HepG2 (cell line): ENCODE measurements around the gene AQP5. TPM values are rescaled to one million over a fixed set of nuclear protein-coding genes. Genes with fewer than 3 reads are reported as not detected.

Experiments used
- ATAC-seq: fragments of 200-7000 bp; cut with Tn5 transposase; 3 replicates; pipeline ENCODE4 v1.9.1; 2020; ENCODE audit warnings: mild to moderate bottlenecking, moderate library complexity
- BruUV-seq: library from RNA; stranded (reverse); fragments of 400-500 nt; replicated peaks from 2 replicates; lab custom pipeline; 2021; lab: Mats Ljungman, UMichigan
- CTCF ChIA-PET: fragments of 300-600 bp; formaldehyde crosslinking; extraction: SDS; loops from one replicate; lab custom pipeline; 2021; ENCODE audit warnings: low total read pairs, inconsistent platforms, low intra/inter-chr PET ratio; lab: Yijun Ruan, JAX
- POLR2A ChIA-PET: fragments of 350-600 bp; sonication (Branson Sonifier 250); formaldehyde crosslinking; loops from one replicate; lab custom pipeline; 2020; ENCODE audit warnings: antibody characterized with exemption, inconsistent platforms; lab: Yijun Ruan, JAX
- DNase-seq: peaks from one replicate; pipeline ENCODE4 v3.0.0-alpha.2; 2015; ENCODE audit warnings: low spot score
- FAIRE-seq: peaks from 3 replicates; lab custom pipeline; 2011; peaks lifted over from hg19 to GRCh38; lab: Jason Lieb, UNC
- H2AFZ ChIP-seq: one replicate; pipeline ENCODE4 v1.6.1; 2011; ENCODE audit warnings: low read length, inconsistent platforms
- H3K27ac ChIP-seq: fragments of 300-600 bp; 3 replicates; pipeline ENCODE4 v1.8.0; 2011; ENCODE audit warnings: mixed run types, mild to moderate bottlenecking, mixed read lengths, low read length, inconsistent platforms; ENCODE audit not compliant: insufficient read depth; ENCODE audit errors: extremely low read length
- H3K27me3 ChIP-seq, 2 experiments: fragments of 200-600 bp in 1 of 2; 2 replicates in 1 of 2; 3 replicates in 1 of 2; pipeline versions ENCODE4 v1.6.0 to v1.8.0; 2011; ENCODE audit warnings: low read length in 2 of 2, mild to moderate bottlenecking in 2 of 2, moderate library complexity in 2 of 2, inconsistent platforms in 1 of 2; ENCODE audit not compliant: insufficient read depth in 2 of 2, control insufficient read depth in 1 of 2
- H3K36me3 ChIP-seq, 2 experiments: fragments of 200-600 bp in 1 of 2; replicated peaks in 1 of 2; 2 replicates in 1 of 2; 3 replicates in 1 of 2; pipeline versions ENCODE4 v1.5.1 to v1.8.0; 2011; ENCODE audit warnings: low read length in 2 of 2, inconsistent platforms in 1 of 2; ENCODE audit not compliant: insufficient read depth in 2 of 2, control insufficient read depth in 1 of 2
- H3K4me1 ChIP-seq: 2 replicates; pipeline ENCODE4 v1.5.1; 2012; ENCODE audit warnings: low read length, inconsistent platforms; ENCODE audit not compliant: insufficient read depth
- H3K4me2 ChIP-seq: 2 replicates; pipeline ENCODE4 v1.6.0; 2011; ENCODE audit warnings: low read depth, low read length, inconsistent platforms
- H3K4me3 ChIP-seq, 3 experiments: fragments of 200-600 bp in 1 of 3; sonication (generic), shearing (Covaris generic) in 1 of 3; replicated peaks in 1 of 3; 2 replicates each; pipeline ENCODE4 v1.5.1; 2011 to 2016; ENCODE audit warnings: low read length in 3 of 3, inconsistent platforms in 2 of 3, low read depth in 2 of 3, mild to moderate bottlenecking in 2 of 3, control low read depth in 1 of 3, mixed read lengths in 1 of 3; ENCODE audit not compliant: insufficient read depth in 1 of 3
- H3K79me2 ChIP-seq: one replicate; pipeline ENCODE4 v1.6.1; 2011; ENCODE audit warnings: low read length, inconsistent platforms; ENCODE audit not compliant: insufficient read depth
- H3K9ac ChIP-seq: 2 replicates; pipeline ENCODE4 v1.6.0; 2011; ENCODE audit warnings: mild to moderate bottlenecking, low read depth, low read length, inconsistent platforms; ENCODE audit not compliant: insufficient read depth
- H3K9me3 ChIP-seq: 2 replicates; pipeline ENCODE4 v1.5.1; 2012; ENCODE audit warnings: mild to moderate bottlenecking, low read length
- H4K20me1 ChIP-seq: 2 replicates; pipeline ENCODE4 v1.6.0; 2011; ENCODE audit warnings: inconsistent platforms, mild to moderate bottlenecking, low read length, moderate library complexity; ENCODE audit not compliant: insufficient read depth
- CBFB ChIP-seq: sonication (generic); formaldehyde crosslinking; IDR thresholded peaks from 2 replicates; pipeline ENCODE4 v1.4.0; 2020; ENCODE audit warnings: missing genetic modification reagents
- CBX1 ChIP-seq: IDR thresholded peaks from one replicate; pipeline ENCODE4 v1.6.1; 2016; ENCODE audit warnings: antibody characterized with exemption, low read depth
- EED ChIP-seq: sonication (generic); formaldehyde crosslinking; IDR thresholded peaks from 2 replicates; pipeline ENCODE4 v1.5.0; 2020; ENCODE audit warnings: mild to moderate bottlenecking, missing genetic modification reagents
- ELF1 ChIP-seq: sonication (generic); formaldehyde crosslinking; IDR thresholded peaks from 2 replicates; pipeline ENCODE4 v1.4.0; 2020; ENCODE audit warnings: missing genetic modification reagents
- GTF3A ChIP-seq: sonication (generic); formaldehyde crosslinking; conservative IDR thresholded peaks from 2 replicates; pipeline ENCODE4 v1.4.0; 2020; ENCODE audit warnings: mild to moderate bottlenecking, missing genetic modification reagents
- REL ChIP-seq: sonication (generic); formaldehyde crosslinking; conservative IDR thresholded peaks from 2 replicates; pipeline ENCODE4 v1.8.0; 2022; ENCODE audit warnings: mild to moderate bottlenecking, missing genetic modification reagents, moderate library complexity
- RNF2 ChIP-seq: fragments of 450-650 bp; conservative IDR thresholded peaks from 2 replicates; pipeline ENCODE4 v1.6.1; 2016; ENCODE audit warnings: low read depth
- STAG1 ChIP-seq: sonication (generic); formaldehyde crosslinking; IDR thresholded peaks from 2 replicates; pipeline ENCODE4 v1.4.0; 2020; ENCODE audit warnings: missing genetic modification reagents
- TARDBP ChIP-seq: sonication (generic); formaldehyde crosslinking; IDR thresholded peaks from 2 replicates; pipeline ENCODE4 v1.8.0; 2022; ENCODE audit warnings: mild to moderate bottlenecking, missing genetic modification reagents
- XRCC5 ChIP-seq: fragments of 200-400 bp; formaldehyde crosslinking; optimal IDR thresholded peaks from 2 replicates; pipeline ENCODE3; 2017; ENCODE audit warnings: mild to moderate bottlenecking, low read length
- ZFP1 ChIP-seq: IDR thresholded peaks from 2 replicates; pipeline ENCODE4 v1.6.1; 2016
- ZNF558 ChIP-seq: sonication (generic); formaldehyde crosslinking; IDR thresholded peaks from 2 replicates; pipeline ENCODE4 v1.9.0; 2022; ENCODE audit warnings: mild to moderate bottlenecking, missing genetic modification reagents, borderline replicate concordance
- ZNF589 ChIP-seq: sonication (generic); formaldehyde crosslinking; conservative IDR thresholded peaks from 2 replicates; pipeline ENCODE4 v1.8.0; 2022; ENCODE audit warnings: mild to moderate bottlenecking, moderate library complexity, missing genetic modification reagents
- ZNF598 ChIP-seq: sonication (generic); formaldehyde crosslinking; IDR thresholded peaks from 2 replicates; pipeline ENCODE4 v1.5.1; 2020; ENCODE audit warnings: mild to moderate bottlenecking, missing genetic modification reagents, borderline replicate concordance
- ZNF678 ChIP-seq: sonication (generic); formaldehyde crosslinking; IDR thresholded peaks from 2 replicates; pipeline ENCODE4 v1.4.0; 2020; ENCODE audit warnings: mild to moderate bottlenecking, missing genetic modification reagents
- ZNF709 ChIP-seq: sonication (generic); formaldehyde crosslinking; IDR thresholded peaks from 2 replicates; pipeline ENCODE4 v1.5.0; 2020; ENCODE audit warnings: mild to moderate bottlenecking, missing genetic modification reagents
- ZNF747 ChIP-seq: sonication (generic); formaldehyde crosslinking; IDR thresholded peaks from 2 replicates; pipeline ENCODE4 v1.8.1; 2023; ENCODE audit warnings: missing genetic modification reagents, mild to moderate bottlenecking, borderline replicate concordance
- ZNF83 ChIP-seq: sonication (generic); formaldehyde crosslinking; IDR thresholded peaks from 2 replicates; pipeline ENCODE4 v1.4.0; 2020; ENCODE audit warnings: missing genetic modification reagents, mild to moderate bottlenecking, borderline replicate concordance
- ZSCAN22 ChIP-seq: sonication (generic); formaldehyde crosslinking; IDR thresholded peaks from 2 replicates; pipeline ENCODE4 v1.4.0; 2020; ENCODE audit warnings: mild to moderate bottlenecking, missing genetic modification reagents
- WGBS: methylation state at CpG from one replicate; pipeline ENCODE4 v1.1.6; 2017; ENCODE audit warnings: low lambda C conversion rate; 5-methylcytosine and 5-hydroxymethylcytosine counted together
- in situ Hi-C: cut with HindIII; loops from 2 replicates; pipeline ENCODE4 v1.10.0; 2017; ENCODE audit warnings: low pct_unique_long_range_greater_than_20kb; ENCODE audit not compliant: extremely low pct_ligation_motif_present
- intact Hi-C: fragments of 100-400 bp; cut with micrococcal nuclease; formaldehyde crosslinking; loops from one replicate; pipeline ENCODE4 v1.10.0; 2022; ENCODE audit not compliant: unreplicated experiment
- polyA plus RNA-seq, 8 experiments: library from polyadenylated mRNA; depleted of rRNA in 3 of 8; stranded (reverse) in 7 of 8; unstranded in 1 of 8; fragments of >200 nt; fragmentation: Illumina TruSeq in 4 of 8; extraction: Trizol in 4 of 8; gene quantifications; 2 replicates each; pipeline versions ENCODE4 v1.2.1 to v1.2.3, GENCODE V29; 2011 to 2016; ENCODE audit warnings: low read depth in 4 of 8, missing spikeins in 1 of 8, mixed read lengths in 1 of 8; ENCODE audit not compliant: insufficient read depth in 1 of 8
- total RNA-seq, 5 experiments: library from RNA; depleted of rRNA; stranded (reverse); fragments of >200 nt; fragmentation: Illumina TruSeq; extraction: Trizol; gene quantifications; 2 replicates each; pipeline ENCODE4 v1.2.3, GENCODE V29; 2016; ENCODE audit warnings: low read depth in 1 of 5
- TF ChIP-seq, protein P1 (sequence below): IDR thresholded peaks from 2 replicates; pipeline ENCODE4 v1.6.1; 2016; ENCODE audit warnings: low read depth, control low read depth
- TF ChIP-seq, protein P2 (sequence below): sonication (generic); formaldehyde crosslinking; IDR thresholded peaks from 2 replicates; pipeline ENCODE4 v1.4.0; 2020; ENCODE audit warnings: missing genetic modification reagents, borderline replicate concordance
- TF ChIP-seq, protein P3 (sequence below): fragments of 450-650 bp; IDR thresholded peaks from 2 replicates; pipeline ENCODE4 v1.6.1; 2016

Gene AQP5
- total and polyA plus RNA-seq, 2 of the 13 experiments (the other 11 are each of a cell fraction or from before 2014, with no cell fraction given): not detected

DNA sequence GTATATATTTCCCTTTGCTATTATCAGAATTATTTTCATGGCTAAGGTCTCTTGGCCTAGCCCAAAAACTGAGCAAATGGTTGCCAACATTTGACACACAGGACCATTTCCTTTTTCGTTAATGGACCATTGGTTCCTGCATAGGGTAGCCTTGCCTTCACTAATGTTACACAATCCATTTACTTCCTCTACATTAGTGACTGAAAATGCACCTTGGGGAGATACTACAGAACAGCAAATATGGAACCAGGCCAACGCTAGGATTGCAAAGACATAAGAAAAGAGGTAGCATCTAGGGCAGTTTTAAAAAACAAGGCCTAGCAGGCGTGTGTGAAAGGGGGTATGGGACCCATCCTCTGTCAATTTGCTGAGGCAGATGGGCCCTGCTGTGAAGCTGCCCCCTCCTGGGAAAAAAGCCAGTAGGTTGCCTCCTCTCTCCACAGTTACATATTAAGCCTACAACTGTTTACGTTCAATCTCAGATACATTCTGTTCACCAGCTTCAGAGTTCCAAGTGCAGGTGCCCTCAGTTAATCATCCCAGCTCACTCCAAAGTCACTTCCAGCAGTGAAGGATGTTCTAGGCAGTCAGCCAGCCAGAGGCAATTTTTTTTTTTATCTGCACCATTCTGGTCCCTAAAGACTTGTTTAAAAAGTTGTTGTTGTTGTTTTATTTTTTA is 26.1 kb downstream of the AQP5 start:
- peaks cover 13 to 20% of the 10 kb centered on the region in 2 experiments for H3K36me3 ChIP-seq
- H2AFZ ChIP-seq: no peak overlapping the region
- no peak overlapping the region for H3K4me2 ChIP-seq
- no peaks in the 10 kb centered on the region for H3K9me3 ChIP-seq
- no peaks in the 10 kb centered on the region for H3K27me3 ChIP-seq
- H3K9ac ChIP-seq: no peak overlapping the region
- intact Hi-C loops: no loop called here
- H4K20me1 ChIP-seq: no peaks in the 10 kb centered on the region
- H3K4me1 ChIP-seq: peaks cover 33% of the 10 kb centered on the region
- peak; percentile 53 for DNase-seq
- POLR2A ChIA-PET: no interaction called here
- FAIRE-seq: peak; percentile 81
- H3K79me2 ChIP-seq: no peaks in the 10 kb centered on the region
- H3K27ac ChIP-seq: no peak overlapping the region
- no TSS peak for BruUV-seq
- CTCF ChIA-PET: no interaction called here
- in situ Hi-C loops: no loop called here
- H3K4me3 ChIP-seq: no peak overlapping the region
- peak; percentile 95 for ATAC-seq
- WGBS: 48% methylated on average over 4 of the region's 4 CpGs
- TF ChIP-seq ZSCAN22 (CRISPR knock-in tag) (no peak), ELF1 (CRISPR knock-in tag) (no peak), CBFB (CRISPR knock-in tag) (no peak), ZNF678 (CRISPR knock-in tag) (no peak), ZNF558 (CRISPR knock-in tag) (no peak), CBX1 (no peak), STAG1 (CRISPR knock-in tag) (peak; percentile 18; the same call in 1 of the 2 replicates), XRCC5 (no peak), EED (no peak), ZNF598 (CRISPR knock-in tag) (no peak), REL (CRISPR knock-in tag) (no peak), ZNF747 (CRISPR knock-in tag) (no peak), ZNF83 (CRISPR knock-in tag) (no peak), RNF2 (no peak), ZFP1 (CRISPR knock-in tag) (no peak), GTF3A (CRISPR knock-in tag) (no peak), TARDBP (CRISPR knock-in tag) (0 out of 2 replicates have a peak, but pooled peaks have one; percentile 23), ZNF709 (CRISPR knock-in tag) (no peak), ZNF589 (CRISPR knock-in tag) (no peak)
- TF ChIP-seq, protein P1, sequence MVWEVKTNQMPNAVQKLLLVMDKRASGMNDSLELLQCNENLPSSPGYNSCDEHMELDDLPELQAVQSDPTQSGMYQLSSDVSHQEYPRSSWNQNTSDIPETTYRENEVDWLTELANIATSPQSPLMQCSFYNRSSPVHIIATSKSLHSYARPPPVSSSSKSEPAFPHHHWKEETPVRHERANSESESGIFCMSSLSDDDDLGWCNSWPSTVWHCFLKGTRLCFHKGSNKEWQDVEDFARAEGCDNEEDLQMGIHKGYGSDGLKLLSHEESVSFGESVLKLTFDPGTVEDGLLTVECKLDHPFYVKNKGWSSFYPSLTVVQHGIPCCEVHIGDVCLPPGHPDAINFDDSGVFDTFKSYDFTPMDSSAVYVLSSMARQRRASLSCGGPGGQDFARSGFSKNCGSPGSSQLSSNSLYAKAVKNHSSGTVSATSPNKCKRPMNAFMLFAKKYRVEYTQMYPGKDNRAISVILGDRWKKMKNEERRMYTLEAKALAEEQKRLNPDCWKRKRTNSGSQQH (CRISPR knock-in tag): no peak
- TF ChIP-seq, protein P2, sequence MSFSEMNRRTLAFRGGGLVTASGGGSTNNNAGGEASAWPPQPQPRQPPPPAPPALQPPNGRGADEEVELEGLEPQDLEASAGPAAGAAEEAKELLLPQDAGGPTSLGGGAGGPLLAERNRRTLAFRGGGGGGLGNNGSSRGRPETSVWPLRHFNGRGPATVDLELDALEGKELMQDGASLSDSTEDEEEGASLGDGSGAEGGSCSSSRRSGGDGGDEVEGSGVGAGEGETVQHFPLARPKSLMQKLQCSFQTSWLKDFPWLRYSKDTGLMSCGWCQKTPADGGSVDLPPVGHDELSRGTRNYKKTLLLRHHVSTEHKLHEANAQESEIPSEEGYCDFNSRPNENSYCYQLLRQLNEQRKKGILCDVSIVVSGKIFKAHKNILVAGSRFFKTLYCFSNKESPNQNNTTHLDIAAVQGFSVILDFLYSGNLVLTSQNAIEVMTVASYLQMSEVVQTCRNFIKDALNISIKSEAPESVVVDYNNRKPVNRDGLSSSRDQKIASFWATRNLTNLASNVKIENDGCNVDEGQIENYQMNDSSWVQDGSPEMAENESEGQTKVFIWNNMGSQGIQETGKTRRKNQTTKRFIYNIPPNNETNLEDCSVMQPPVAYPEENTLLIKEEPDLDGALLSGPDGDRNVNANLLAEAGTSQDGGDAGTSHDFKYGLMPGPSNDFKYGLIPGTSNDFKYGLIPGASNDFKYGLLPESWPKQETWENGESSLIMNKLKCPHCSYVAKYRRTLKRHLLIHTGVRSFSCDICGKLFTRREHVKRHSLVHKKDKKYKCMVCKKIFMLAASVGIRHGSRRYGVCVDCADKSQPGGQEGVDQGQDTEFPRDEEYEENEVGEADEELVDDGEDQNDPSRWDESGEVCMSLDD (CRISPR knock-in tag): no peak
- TF ChIP-seq, protein P3, sequence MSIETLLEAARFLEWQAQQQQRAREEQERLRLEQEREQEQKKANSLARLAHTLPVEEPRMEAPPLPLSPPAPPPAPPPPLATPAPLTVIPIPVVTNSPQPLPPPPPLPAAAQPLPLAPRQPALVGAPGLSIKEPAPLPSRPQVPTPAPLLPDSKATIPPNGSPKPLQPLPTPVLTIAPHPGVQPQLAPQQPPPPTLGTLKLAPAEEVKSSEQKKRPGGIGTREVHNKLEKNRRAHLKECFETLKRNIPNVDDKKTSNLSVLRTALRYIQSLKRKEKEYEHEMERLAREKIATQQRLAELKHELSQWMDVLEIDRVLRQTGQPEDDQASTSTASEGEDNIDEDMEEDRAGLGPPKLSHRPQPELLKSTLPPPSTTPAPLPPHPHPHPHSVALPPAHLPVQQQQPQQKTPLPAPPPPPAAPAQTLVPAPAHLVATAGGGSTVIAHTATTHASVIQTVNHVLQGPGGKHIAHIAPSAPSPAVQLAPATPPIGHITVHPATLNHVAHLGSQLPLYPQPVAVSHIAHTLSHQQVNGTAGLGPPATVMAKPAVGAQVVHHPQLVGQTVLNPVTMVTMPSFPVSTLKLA: no peak
